ENCODE results near the gene RFXAP.
"Not testable (repeated sequence)": the region's sequence is repeated elsewhere in the genome, so short reads cannot be mapped to it uniquely, and the experiment has no call there.

Gene RFXAP

DNA sequence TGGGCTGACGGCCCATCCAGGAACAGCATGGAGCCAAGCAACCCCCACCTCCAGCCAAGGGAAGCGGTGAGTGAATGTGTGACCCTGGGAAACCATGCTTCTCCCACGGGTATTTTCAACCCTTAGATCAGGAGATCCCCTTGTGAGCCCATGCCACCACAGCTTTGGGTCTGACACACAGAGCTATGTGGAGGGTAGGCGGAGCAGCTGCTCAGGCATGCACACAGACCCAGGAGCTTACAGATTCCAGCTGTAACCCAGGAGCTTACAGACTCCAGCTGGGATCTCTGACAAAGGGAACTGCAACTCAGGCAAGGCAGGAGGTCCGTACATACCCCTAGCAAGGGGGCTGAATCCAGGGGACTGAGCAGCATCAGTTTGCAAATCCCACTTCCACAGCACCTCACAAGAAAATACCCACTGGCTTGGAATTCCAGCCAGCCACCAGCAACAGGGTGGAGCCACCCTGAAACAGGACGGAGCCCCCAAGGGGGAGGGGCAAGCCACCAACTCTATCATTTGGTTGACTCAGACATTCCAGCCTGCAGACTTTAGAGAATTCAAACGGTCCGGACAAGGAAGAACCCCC is 40.8 kb upstream of the RFXAP start:
- CTCF ChIA-PET, result no interaction called here
- POLR2A ChIA-PET, result interaction anchor here (0.6 kb wide), 1 partner anchor 60 kb away, joined by 3 read pairs; no protein-coding TSS in a partner anchor
- TF ChIP-seq CTCF (IDR thresholded peaks at IDR 0.05; ENCODE audit: insufficient read depth, low read length, missing control alignments), result no peak
- peak overlapping the region; percentile 35 for H3K4me3 ChIP-seq (ENCODE audit: low read depth, low read length)
- peak; percentile 29 for DNase-seq (ENCODE audit: low read depth, low spot score)

- DNase-seq (ENCODE audit: low read depth, low spot score), result no peak
- ChIA-PET POLR2A (no interaction called here), CTCF (no interaction called here)
- H3K4me3 ChIP-seq (ENCODE audit: low read depth, low read length), result no peak overlapping the region
- TF ChIP-seq CTCF (IDR thresholded peaks at IDR 0.05; ENCODE audit: insufficient read depth, low read length, missing control alignments), result no peak
Observed at GRCh38 chr13:36783890-36784289, 35.1 kb upstream of the RFXAP start.

- DNase-seq (ENCODE audit: low read depth, low spot score); POLR2A ChIA-PET: not testable (repeated sequence)
- CTCF ChIA-PET, result interaction anchor here (0.7 kb wide), 1 partner anchor 13 kb away, joined by 3 read pairs; no protein-coding TSS in a partner anchor
Observed at GRCh38 chr13:36786175-36786574, 32.8 kb upstream of the RFXAP start.

DNA sequence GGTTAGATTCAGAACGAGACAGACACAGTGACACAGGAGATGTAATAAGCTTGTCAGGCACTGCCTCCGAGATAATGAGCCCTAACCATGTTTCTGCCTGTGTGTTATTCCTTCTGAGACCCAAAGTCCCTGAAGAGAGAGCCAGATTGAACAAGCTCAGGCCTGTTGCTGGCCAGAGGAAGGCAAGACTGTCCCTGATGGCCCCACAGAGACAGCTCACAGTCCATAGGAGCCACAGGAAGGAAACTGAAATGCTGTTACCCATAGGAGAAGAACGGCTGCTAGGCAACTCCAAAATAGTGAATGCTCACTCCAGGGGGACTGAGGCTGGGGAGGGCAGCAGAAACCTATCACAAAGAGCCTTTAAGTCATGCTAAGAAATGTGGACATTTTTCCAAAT is 31.8 kb upstream of the RFXAP start:
- CTCF ChIA-PET, result no interaction called here
- no peak for DNase-seq (ENCODE audit: low read depth, low spot score)
- no peak overlapping the region for H3K4me3 ChIP-seq (ENCODE audit: low read depth, low read length)

More at GRCh38 chr13:36786175-36786574, 32.8 kb upstream of the RFXAP start:
- H3K4me3 ChIP-seq (ENCODE audit: low read depth, low read length), result not testable (repeated sequence)

GRCh38 chr13:36788276-36788675 is 30.7 kb upstream of the RFXAP start:
- ChIA-PET POLR2A (no interaction called here), CTCF (no interaction called here)
- no peak for DNase-seq (ENCODE audit: low read depth, low spot score)

More for the DNA sequence above, 31.8 kb upstream of the RFXAP start:
- TF ChIP-seq CTCF (IDR thresholded peaks at IDR 0.05; ENCODE audit: insufficient read depth, low read length, missing control alignments), result no peak
- POLR2A ChIA-PET, result no interaction called here

GRCh38 chr13:36789061-36789460 is 30.0 kb upstream of the RFXAP start:
- CTCF ChIA-PET, result no interaction called here
- H3K4me3 ChIP-seq (ENCODE audit: low read depth, low read length), result no peak overlapping the region
- no peak for DNase-seq (ENCODE audit: low read depth, low spot score)
- POLR2A ChIA-PET, result no interaction called here
- no peak for TF ChIP-seq CTCF (IDR thresholded peaks at IDR 0.05; ENCODE audit: insufficient read depth, low read length, missing control alignments)

More at GRCh38 chr13:36788276-36788675, 30.7 kb upstream of the RFXAP start:
- no peak for TF ChIP-seq CTCF (IDR thresholded peaks at IDR 0.05; ENCODE audit: insufficient read depth, low read length, missing control alignments)
- no peak overlapping the region for H3K4me3 ChIP-seq (ENCODE audit: low read depth, low read length)

- ChIA-PET CTCF (interaction anchor here (1.1 kb wide), 1 partner anchor 10 kb away, joined by 3 read pairs; no protein-coding TSS in a partner anchor), POLR2A (no interaction called here)
- TF ChIP-seq CTCF (IDR thresholded peaks at IDR 0.05; ENCODE audit: insufficient read depth, low read length, missing control alignments), result no peak
- no peak overlapping the region for H3K4me3 ChIP-seq (ENCODE audit: low read depth, low read length)
- DNase-seq (ENCODE audit: low read depth, low spot score), result no peak
Observed at GRCh38 chr13:36789730-36790129, 29.3 kb upstream of the RFXAP start.
